GM21447 (cell line): ENCODE data around the gene ADD3.
"Not testable (repeated sequence)": the region's sequence is repeated elsewhere in the genome, so short reads cannot be mapped to it uniquely, and the experiment has no call there.

Source experiments
- ATAC-seq: cut with Tn5 transposase; IDR thresholded peaks from one replicate; pipeline ENCODE4 v1.9.1; 2021; ENCODE audit not compliant: unreplicated experiment

The ADD3 gene

GRCh38 chr10:110032801-110033700 is 25.3 kb downstream of the ADD3 start:
- no peak for ATAC-seq

- ATAC-seq: no peak
These were observed 26.0 kb downstream of the ADD3 start for GRCh38 chr10:110033701-110034235.

DNA sequence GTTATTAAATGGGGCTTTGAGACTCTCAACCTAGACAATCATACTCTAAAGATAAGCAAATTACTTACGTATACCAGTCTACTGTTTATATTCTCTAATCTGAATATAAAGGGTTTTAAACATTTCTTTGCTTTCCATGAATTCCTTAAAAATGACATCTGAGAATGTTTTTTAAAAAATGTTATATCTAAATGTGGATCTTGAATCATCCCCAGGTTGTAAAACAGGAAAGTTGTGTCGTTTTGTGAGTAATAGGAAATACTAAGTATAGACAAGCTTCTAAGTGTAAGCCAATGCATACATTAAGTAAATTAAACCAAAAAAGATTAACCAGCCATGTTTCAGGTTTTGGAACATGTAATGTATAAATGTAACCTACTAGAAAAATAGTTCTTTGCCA is 26.8 kb downstream of the ADD3 start:
- ATAC-seq: no peak

DNA sequence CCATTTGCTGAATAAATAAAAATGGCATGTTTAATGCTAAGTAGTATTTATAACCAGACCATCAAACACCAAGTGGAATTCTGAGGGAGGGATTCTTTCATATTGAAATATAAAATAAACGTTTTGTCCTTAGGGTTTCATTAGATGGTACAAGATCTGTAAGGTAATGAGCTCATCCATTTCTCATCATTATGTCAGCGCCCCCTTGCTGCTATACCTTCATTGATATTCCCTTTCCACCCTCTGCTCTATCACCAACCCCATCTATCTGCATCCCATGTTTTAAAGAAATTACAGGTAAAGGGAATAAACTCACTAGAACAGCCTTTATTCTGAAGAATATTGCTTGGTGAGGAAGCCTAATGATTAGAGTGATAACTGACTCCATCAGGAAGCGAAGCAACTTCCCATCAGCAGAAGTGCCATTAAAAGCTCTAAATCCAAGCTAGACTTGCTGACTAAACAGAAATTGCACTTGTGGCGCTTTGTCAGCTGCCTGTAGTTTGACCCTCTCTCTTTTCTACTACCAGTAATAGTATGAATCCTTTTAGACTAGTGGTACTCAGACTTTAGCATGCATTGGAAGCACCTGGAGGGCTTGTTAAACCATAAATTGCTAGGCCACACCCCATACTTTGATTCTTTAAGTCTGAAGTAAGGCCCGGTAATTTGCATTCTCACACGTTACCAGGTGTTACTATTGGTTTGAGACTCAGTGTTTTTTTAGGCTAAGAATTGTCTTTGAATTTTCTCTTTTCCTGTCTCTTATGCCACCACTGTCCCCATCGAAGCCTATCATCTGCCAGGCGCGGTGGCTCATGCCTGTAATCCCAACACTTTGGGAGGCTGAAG is 27.5 kb downstream of the ADD3 start:
- ATAC-seq: no peak

GRCh38 chr10:110036640-110037039 is 28.9 kb downstream of the ADD3 start:
- ATAC-seq: peak; percentile 81

DNA sequence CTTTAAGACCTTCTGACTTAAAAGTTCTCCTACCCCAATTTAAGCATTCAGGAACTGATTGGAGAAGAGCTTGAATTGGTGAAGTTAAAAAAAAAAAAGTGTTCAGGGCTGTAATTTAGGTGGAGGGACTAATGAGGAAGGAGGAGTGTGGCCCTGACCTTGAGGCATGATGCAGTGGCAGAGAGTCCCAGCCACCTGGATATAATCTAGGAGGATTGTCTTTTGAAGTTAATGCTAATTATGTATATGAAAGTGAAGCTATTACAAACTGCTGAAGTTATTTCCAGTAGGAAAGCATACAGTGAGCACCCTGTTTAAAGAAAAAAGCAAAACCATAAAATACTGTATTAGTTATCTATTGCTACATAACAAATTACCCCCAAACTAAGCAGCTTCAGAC is 31.5 kb downstream of the ADD3 start:
- no peak for ATAC-seq

GRCh38 chr10:110040108-110040507 is 32.3 kb downstream of the ADD3 start:
- ATAC-seq: no peak

GRCh38 chr10:110040767-110041478 is 33.1 kb downstream of the ADD3 start:
- ATAC-seq: no peak

- no peak for ATAC-seq
These were observed 33.7 kb downstream of the ADD3 start for GRCh38 chr10:110041479-110041829.

GRCh38 chr10:110042181-110042580 is 34.4 kb downstream of the ADD3 start:
- no peak for ATAC-seq

DNA sequence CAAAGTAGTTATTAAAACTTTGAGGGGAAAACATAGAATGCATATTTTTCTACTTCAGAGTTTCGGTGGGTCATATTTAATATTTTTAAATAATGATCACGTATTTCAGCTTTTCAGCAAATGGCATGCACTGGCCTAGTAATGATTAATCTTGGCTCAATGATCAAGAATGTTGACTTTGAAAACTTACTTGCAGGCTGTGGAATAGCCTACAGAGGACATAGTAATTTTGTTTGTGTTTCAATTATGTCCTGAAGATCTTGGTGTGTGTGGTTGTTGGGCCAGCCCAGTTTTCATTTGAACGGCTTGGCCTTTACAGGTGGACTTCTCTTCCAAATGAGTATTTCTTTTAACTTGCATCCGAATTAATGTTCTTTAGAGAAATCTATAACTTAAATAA is 35.1 kb downstream of the ADD3 start:
- no peak for ATAC-seq

- no peak for ATAC-seq
These were observed 36.9 kb downstream of the ADD3 start for GRCh38 chr10:110044681-110045080.

GRCh38 chr10:110045772-110046171 is 38.0 kb downstream of the ADD3 start:
- no peak for ATAC-seq

GRCh38 chr10:110048145-110048544 is 40.4 kb downstream of the ADD3 start:
- not testable (repeated sequence) for ATAC-seq

- ATAC-seq: no peak
These were observed 41.0 kb downstream of the ADD3 start for GRCh38 chr10:110048781-110049180.

GRCh38 chr10:110049889-110050591 is 42.3 kb downstream of the ADD3 start:
- not testable (repeated sequence) for ATAC-seq

DNA sequence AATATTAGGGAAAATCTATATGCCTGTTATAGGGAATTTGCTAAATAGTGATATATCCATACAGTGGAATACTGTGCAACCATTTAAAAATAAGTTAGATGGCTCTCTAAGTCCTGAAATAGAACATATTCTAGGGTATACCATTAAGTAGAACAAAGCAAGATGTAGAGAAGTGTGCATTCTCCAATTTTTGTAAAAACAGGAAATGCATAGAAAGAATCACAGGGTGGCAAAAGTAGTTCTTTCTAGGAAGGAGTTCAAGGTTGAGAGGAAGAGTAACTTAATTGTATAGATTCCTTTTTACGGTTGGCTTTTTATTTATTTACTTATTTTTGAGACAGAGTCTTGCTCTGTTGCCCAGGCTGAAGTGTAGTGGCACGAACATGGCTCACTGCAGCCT is 43.7 kb downstream of the ADD3 start:
- no peak for ATAC-seq

DNA sequence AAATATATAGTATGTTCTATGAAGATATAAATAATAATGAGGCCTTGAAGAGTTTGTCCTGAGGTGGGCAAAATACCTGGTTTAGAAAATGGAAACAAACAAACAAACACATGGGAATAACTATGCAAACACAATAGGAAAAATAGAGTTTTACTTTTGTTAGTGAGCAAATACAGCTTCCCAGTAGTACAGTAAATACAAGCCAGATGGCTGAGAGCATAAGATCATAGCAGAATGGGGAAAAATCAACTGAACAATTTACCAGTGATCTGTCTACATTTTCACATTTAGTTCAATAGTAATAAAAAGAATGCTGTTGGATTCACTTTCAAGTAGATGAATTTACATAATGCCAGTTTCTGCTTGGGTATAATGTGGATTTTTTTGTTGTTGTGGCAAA is 45.1 kb downstream of the ADD3 start:
- no peak for ATAC-seq

GRCh38 chr10:110056822-110057221 is 49.0 kb downstream of the ADD3 start:
- no peak for ATAC-seq

DNA sequence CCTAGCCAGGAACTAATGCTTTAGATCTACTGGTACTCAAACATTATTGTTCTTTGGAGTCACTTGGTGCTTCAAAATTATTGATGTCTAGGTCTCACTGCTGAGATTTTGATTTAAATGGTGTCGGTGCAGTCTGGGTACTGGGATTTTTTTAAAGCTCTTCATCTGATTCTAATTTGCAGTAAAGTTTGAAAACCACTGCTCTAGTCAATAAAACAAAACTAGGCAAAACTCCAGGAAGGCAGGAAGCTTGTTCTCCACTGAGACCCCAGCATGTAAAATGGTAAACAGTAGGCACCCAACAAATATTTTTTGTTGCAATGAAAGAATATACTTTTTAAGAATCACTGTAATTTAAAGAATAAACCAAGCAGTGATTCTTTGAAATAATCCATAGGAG is 49.7 kb downstream of the ADD3 start:
- ATAC-seq: no peak

DNA sequence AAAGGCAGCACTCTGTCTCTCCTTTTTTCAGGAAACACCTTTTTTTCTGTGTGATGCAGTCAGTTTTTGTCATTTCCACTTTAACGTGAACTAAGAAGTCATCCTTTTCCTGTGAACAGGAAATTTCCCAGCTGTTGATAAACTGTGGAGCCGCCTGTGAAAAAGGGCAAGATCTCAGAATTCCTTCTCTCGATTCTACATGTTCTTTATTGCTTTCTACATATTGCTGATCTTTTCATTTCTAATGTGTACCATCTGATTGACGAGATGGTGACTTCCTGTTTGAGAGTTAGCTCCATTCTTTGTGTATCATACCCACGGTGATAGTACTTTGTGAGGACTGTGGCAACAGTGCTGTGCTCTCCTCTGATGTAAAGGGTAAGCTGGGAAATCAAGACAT is 50.4 kb downstream of the ADD3 start:
- peak; percentile 49 for ATAC-seq
